Measurements from ENCODE around the gene AP1G2.

Gene AP1G2

GRCh38 chr14:23582906-23583760 lies 15.5 kb upstream of the AP1G2 start:
- DNase-seq: no peak
- Mint-ChIP-seq H3K9me3 (no peaks in the 10 kb centered on the region), H3K27me3 (peaks cover 60% of the 10 kb centered on the region), H3K27ac (no peak overlapping the region), H3K36me3 (ENCODE audit: low read depth) (no peaks in the 10 kb centered on the region), H3K4me3 (no peak overlapping the region), H3K4me1 (ENCODE audit: low read depth) (peaks cover 4% of the 10 kb centered on the region)

DNA sequence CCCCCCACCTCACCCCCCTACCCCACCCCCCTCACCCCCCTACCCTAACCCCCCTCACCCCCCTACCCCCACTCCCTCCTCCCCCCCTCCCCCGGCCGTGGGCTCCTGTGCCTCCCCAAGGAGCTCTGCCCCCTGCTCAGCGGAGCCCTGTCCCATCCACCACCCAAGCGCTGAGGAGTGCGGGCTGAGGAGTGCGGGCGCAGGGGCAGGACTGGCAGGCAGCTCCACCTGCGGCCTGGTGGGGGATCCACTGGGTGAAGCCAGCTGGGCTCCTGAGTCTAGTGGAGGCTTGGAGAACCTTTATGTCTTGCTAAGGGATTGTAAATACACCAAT lies 13.3 kb upstream of the AP1G2 start:
- Mint-ChIP-seq H3K9me3 (no peaks in the 10 kb centered on the region), H3K27ac (no peak overlapping the region), H3K36me3 (ENCODE audit: low read depth) (no peaks in the 10 kb centered on the region), H3K4me1 (ENCODE audit: low read depth) (peaks cover 14% of the 10 kb centered on the region), H3K4me3 (no peak overlapping the region), H3K27me3 (peaks cover 68% of the 10 kb centered on the region)
- DNase-seq: no peak

DNA sequence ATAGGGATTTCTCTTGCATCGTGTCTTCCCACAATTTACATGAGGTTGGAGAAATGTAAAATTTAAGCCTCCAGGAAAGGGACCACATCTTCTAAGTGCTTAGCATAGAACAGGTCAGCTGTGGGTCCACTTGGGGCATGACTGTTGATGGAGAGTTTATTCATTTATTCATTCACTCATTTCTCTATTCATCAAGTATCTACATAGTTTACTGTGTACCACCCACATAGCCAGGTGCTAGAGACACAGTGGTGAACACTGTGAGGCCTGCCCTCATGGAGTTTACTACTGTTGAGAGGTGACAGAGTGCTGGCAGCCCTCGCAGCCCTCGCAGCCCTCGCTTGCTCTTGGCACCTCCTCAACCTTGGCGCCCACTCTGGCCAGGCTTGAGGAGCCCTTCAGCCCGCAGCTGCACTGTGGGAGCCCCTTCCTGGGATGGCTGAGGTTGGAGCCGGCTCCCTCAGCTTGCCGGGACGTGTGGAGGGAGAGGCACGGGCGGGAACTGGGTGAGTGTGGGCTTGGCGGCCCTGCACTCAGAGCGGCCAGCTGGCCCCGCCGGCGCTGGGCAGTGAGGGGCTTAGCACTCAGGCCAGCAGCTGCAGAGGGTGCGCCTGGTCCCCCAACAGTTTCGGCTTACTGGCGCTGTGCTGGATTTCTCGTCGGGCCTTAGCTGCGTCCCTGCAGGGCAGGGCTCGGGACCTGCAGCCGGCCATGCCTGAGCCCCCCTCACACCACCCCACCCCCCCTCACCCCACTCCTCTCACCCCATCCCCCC lies 12.7 kb upstream of the AP1G2 start:
- H3K27ac Mint-ChIP-seq: no peak overlapping the region
- H3K9me3 Mint-ChIP-seq: no peaks in the 10 kb centered on the region
- H3K36me3 Mint-ChIP-seq (ENCODE audit: low read depth): no peaks in the 10 kb centered on the region
- H3K4me3 Mint-ChIP-seq: no peak overlapping the region
- H3K27me3 Mint-ChIP-seq: peaks cover 66% of the 10 kb centered on the region
- no peak for DNase-seq
- H3K4me1 Mint-ChIP-seq (ENCODE audit: low read depth): peaks cover 14% of the 10 kb centered on the region

DNA sequence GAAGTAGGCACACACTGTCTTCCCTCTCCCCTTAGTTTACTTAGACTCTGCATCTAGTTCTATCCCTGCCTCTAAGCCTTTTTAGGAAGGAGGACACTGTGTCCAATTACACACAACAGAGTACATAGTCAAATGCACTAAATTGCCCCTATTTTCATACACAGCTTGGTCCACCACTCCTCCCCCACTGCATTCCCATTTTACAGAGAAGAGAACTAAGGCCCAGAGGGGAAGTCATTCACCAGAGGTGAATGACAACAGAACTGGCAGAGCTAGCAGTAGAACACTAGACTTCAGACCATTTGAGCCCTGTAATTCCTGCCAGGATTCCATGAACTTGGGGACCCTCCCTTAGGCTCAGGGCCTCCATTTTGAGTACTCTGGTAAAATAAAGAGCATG lies 12.1 kb upstream of the AP1G2 start:
- Mint-ChIP-seq H3K4me3 (no peak overlapping the region), H3K27me3 (peaks cover 71% of the 10 kb centered on the region), H3K9me3 (no peaks in the 10 kb centered on the region), H3K4me1 (ENCODE audit: low read depth) (peaks cover 14% of the 10 kb centered on the region), H3K36me3 (ENCODE audit: low read depth) (no peaks in the 10 kb centered on the region), H3K27ac (no peak overlapping the region)
- DNase-seq: no peak

- Mint-ChIP-seq H3K27ac (no peak overlapping the region), H3K9me3 (no peaks in the 10 kb centered on the region), H3K27me3 (peaks cover 71% of the 10 kb centered on the region), H3K4me1 (ENCODE audit: low read depth) (peaks cover 14% of the 10 kb centered on the region), H3K4me3 (no peak overlapping the region), H3K36me3 (ENCODE audit: low read depth) (no peaks in the 10 kb centered on the region)
- DNase-seq: no peak
Measured at GRCh38 chr14:23579311-23579630, 11.7 kb upstream of the AP1G2 start.

DNA sequence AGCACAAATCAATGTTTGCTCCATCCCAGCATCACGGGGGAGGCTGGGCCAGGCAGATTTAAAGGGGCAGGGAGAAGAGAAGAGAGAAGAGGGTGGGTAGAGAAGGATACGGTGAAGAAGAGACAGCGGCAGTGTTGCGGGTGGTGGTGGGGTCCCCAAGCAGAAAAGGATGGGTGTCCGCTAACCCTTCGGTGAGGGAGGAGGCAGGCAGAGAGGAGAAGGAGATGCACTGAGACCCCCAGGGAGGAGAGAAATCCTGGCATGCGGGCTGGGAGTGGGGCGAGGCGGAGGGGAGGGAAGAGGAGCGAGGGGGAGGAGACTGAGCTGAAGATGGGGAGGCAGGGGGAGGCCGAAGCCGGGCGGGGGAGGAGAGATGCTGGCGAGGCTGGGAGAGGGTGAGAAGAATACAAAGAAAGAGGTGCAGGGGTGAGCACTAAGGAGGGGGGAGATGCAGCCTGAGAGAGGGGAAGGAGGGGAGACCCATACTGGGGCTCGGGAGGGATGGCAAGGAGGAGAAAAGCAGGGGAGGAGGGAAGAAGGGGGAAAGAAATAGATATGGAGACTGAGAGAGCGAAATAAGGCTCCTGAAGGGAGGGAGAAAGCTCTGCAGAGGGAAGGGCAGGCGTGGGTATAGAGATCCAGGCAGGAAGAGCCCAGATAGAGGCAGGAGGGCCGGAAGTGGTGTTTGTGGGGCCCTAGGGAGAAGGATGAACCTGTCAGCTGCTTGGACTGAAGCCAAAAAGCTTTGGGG lies 11.1 kb upstream of the AP1G2 start, which contains the start of gene JPH4:
JPH4 (minus strand) TSS at position 231 of the 751 bp plus-strand sequence. CDS start 1,337 bp downstream, outside the sequence.
- H3K4me1 Mint-ChIP-seq (ENCODE audit: low read depth): peaks cover 14% of the 10 kb centered on the region
- no peak for DNase-seq
- H3K9me3 Mint-ChIP-seq: no peaks in the 10 kb centered on the region
- no peaks in the 10 kb centered on the region for H3K36me3 Mint-ChIP-seq (ENCODE audit: low read depth)
- H3K4me3 Mint-ChIP-seq: no peak within 1 kb of the TSS
- peaks cover 68% of the 10 kb centered on the region for H3K27me3 Mint-ChIP-seq
- H3K27ac Mint-ChIP-seq: no peak within 1 kb of the TSS

- Mint-ChIP-seq H3K9me3 (no peaks in the 10 kb centered on the region), H3K27me3 (peaks cover 70% of the 10 kb centered on the region)
Measured at GRCh38 chr14:23577710-23578392, 10.3 kb upstream of the AP1G2 start.

GRCh38 chr14:23577004-23577681 lies 9.6 kb upstream of the AP1G2 start:
- Mint-ChIP-seq H3K4me3 (peak overlapping the region; percentile 12), H3K27ac (no peak overlapping the region), H3K4me1 (ENCODE audit: low read depth) (peaks cover 14% of the 10 kb centered on the region), H3K36me3 (ENCODE audit: low read depth) (no peaks in the 10 kb centered on the region), H3K9me3 (no peaks in the 10 kb centered on the region), H3K27me3 (peaks cover 68% of the 10 kb centered on the region)
- DNase-seq: no peak

More at GRCh38 chr14:23577710-23578392, 10.3 kb upstream of the AP1G2 start:
- H3K36me3 Mint-ChIP-seq (ENCODE audit: low read depth): no peaks in the 10 kb centered on the region
- no peak for DNase-seq
- H3K27ac Mint-ChIP-seq: no peak overlapping the region
- peaks cover 14% of the 10 kb centered on the region for H3K4me1 Mint-ChIP-seq (ENCODE audit: low read depth)
- no peak overlapping the region for H3K4me3 Mint-ChIP-seq

DNA sequence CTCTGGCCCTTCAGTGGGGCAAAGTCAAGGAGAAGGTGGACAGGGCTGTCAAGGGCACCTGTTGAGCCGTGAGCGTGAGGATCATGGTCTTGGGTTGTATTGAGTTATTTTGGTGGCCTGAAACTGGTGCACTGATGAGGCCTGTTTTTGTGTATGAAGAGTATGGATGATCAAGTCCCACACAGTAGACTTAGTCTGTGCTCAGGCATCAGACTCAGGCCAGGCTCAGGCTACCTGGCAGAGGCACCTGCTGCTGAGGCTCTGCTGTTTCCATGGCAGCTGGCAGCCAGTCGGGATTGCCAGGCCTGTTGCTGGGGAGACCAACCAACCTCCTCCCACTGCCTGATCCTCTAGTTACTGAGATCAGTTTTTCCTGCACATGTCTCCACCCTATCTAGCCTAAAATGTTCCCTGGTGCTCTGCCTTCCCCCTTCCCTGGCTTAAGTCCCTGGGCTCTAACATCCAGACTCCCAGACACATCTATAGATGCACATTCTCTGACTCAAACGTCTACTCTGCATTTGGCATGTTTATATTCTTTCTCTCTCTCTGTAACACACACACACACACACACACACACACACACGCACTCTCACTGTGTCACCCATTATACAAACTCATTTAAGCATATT lies 5.9 kb upstream of the AP1G2 start:
- no peaks in the 10 kb centered on the region for H3K9me3 Mint-ChIP-seq
- peaks cover 19% of the 10 kb centered on the region for H3K4me1 Mint-ChIP-seq (ENCODE audit: low read depth)
- DNase-seq: no peak
- peaks cover 45% of the 10 kb centered on the region for H3K27me3 Mint-ChIP-seq
- no peaks in the 10 kb centered on the region for H3K36me3 Mint-ChIP-seq (ENCODE audit: low read depth)
- no peak overlapping the region for H3K4me3 Mint-ChIP-seq
- no peak overlapping the region for H3K27ac Mint-ChIP-seq

DNA sequence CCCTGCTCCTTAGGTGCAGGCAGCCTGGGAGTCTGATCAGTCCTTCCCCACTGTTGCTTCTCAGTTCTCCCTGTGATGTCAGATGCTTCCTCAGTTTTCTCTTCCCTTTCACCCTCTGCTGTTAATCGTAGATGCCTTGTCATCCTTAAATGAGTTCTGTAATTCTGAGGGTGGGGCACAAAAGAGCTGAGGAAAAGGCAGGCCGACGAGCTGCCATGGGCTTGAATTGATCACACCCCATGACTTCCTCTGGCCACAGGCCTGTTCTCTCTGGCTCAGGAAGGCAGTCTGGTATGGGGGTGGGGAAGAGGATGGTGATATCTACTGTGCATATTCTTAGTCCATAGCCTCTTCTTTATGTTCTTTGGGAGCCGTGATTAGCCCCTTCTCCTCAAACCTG lies 5.2 kb upstream of the AP1G2 start:
- no peak for DNase-seq
- Mint-ChIP-seq H3K9me3 (no peaks in the 10 kb centered on the region), H3K4me3 (no peak overlapping the region), H3K27me3 (peaks cover 38% of the 10 kb centered on the region), H3K27ac (no peak overlapping the region), H3K36me3 (ENCODE audit: low read depth) (no peaks in the 10 kb centered on the region), H3K4me1 (ENCODE audit: low read depth) (peaks cover 23% of the 10 kb centered on the region)

- Mint-ChIP-seq H3K27ac (no peak overlapping the region), H3K4me1 (ENCODE audit: low read depth) (peaks cover 26% of the 10 kb centered on the region), H3K27me3 (peaks cover 35% of the 10 kb centered on the region), H3K4me3 (no peak overlapping the region), H3K9me3 (no peaks in the 10 kb centered on the region), H3K36me3 (ENCODE audit: low read depth) (peaks cover 2% of the 10 kb centered on the region)
- DNase-seq: no peak
Measured at GRCh38 chr14:23572524-23572828, 4.9 kb upstream of the AP1G2 start.

DNA sequence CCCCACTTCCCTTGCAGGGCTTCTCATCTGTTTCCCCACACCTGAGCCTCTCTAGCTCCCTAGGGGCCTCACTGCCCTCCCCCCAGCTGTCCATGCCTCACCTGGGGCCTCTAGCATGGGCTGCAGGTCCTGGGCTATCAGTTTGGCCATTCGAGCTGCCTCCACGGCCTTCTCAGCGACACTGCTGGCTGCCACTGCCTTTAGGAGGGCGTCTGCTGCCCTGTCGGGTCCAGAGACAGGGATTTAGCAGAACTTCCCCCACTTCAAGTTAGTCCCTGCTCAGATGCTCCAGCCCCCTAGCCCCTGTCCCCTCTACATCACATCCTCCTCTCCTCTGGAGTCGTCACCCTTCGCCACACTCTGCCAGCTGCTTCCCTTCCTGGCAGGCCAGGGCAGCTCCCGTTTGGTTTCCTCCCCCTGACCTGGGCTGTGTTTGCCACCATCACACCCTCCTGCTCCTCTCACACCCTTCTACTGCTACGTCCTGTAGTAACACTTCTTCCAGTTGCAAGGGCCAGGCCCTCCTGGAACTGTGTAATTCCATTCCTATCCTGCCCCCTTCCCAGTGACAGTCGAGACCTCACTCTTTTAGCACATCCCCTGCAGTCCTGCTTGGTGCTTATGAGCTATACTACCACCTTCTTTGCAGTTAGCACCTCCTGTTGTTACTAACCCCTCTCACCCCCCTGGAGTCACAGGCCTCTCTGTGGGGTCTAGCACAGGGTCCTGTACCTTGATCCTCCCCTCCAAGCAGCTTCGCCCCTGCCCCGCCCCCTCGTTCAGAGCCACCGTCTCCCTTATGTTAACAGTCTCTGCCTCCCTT lies 4.3 kb upstream of the AP1G2 start:
- Mint-ChIP-seq H3K4me1 (ENCODE audit: low read depth) (peaks cover 23% of the 10 kb centered on the region), H3K27ac (no peak overlapping the region), H3K4me3 (no peak overlapping the region), H3K27me3 (peaks cover 32% of the 10 kb centered on the region), H3K36me3 (ENCODE audit: low read depth) (peaks cover 8% of the 10 kb centered on the region), H3K9me3 (no peaks in the 10 kb centered on the region)
- no peak for DNase-seq

Data from activated T-cell treated with anti-CD3 and anti-CD28 coated beads, Interleukin-2, amount 50 U/mL, for 24 hours (primary cell).